Peyer's patch (tissue), 4 donors: ENCODE data around the gene TNFRSF14.

Source experiments
- POLR2A ChIP-seq, 2 donors: fragments of 450-650 bp; IDR thresholded peaks; one replicate each; pipeline ENCODE4 v1.5.1; 2017; ENCODE audit warnings: antibody characterized with exemption in 2 of 2, mild to moderate bottlenecking in 2 of 2, moderate library complexity in 2 of 2
- TF ChIP-seq, protein P1 (sequence below), 6 experiments: fragments of 450-650 bp in 4 of 6; fragments of 200-600 bp in 2 of 6; sonication (generic) in 1 of 6; IDR thresholded peaks; one replicate each; pipeline ENCODE4 v1.5.1; 2017 to 2019; ENCODE audit warnings: antibody characterized with exemption in 6 of 6, mild to moderate bottlenecking in 3 of 6, moderate library complexity in 1 of 6

DNA sequence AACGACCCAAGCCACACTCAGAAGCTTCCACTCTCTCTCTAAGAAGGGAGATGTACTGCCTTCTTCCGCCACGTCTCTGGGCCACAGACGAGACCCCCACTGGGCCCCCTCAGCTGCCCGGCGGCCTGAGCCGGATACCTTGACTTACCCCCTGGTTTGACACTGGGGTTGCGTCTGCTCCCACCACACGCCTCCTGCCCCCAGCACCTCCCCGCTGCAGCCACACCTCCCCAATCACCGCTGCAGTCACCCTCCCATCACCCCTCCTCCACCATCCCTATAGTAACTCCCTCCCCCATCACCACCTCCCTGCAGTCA lies 40.4 kb upstream of the TNFRSF14 start:
- TF ChIP-seq, protein P1, sequence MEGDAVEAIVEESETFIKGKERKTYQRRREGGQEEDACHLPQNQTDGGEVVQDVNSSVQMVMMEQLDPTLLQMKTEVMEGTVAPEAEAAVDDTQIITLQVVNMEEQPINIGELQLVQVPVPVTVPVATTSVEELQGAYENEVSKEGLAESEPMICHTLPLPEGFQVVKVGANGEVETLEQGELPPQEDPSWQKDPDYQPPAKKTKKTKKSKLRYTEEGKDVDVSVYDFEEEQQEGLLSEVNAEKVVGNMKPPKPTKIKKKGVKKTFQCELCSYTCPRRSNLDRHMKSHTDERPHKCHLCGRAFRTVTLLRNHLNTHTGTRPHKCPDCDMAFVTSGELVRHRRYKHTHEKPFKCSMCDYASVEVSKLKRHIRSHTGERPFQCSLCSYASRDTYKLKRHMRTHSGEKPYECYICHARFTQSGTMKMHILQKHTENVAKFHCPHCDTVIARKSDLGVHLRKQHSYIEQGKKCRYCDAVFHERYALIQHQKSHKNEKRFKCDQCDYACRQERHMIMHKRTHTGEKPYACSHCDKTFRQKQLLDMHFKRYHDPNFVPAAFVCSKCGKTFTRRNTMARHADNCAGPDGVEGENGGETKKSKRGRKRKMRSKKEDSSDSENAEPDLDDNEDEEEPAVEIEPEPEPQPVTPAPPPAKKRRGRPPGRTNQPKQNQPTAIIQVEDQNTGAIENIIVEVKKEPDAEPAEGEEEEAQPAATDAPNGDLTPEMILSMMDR (IDR thresholded peaks at IDR 0.05): no peak
- TF ChIP-seq POLR2A (IDR thresholded peaks at IDR 0.05): no peak
